NCI-H1694 (cell line): Measurements from ENCODE around the gene SESN1.

ENCODE experiments used
- DNase-seq: peaks from one replicate; lab custom pipeline; 2025; lab: John Stamatoyannopoulos, UW

SESN1 gene

GRCh38 chr6:109029313-109029712, 65.3 kb downstream of the SESN1 start:
- no peak for DNase-seq

GRCh38 chr6:109028439-109028838, 66.2 kb downstream of the SESN1 start:
- no peak for DNase-seq

- DNase-seq = no peak
These were observed 66.7 kb downstream of the SESN1 start for GRCh38 chr6:109027964-109028363.

GRCh38 chr6:109025639-109026038, 69.0 kb downstream of the SESN1 start:
- no peak for DNase-seq

- DNase-seq = no peak
These were observed 69.9 kb downstream of the SESN1 start for GRCh38 chr6:109024784-109025183.

- DNase-seq = no peak
These were observed 70.3 kb downstream of the SESN1 start for GRCh38 chr6:109024368-109024767.

- no peak for DNase-seq
These were observed 71.2 kb downstream of the SESN1 start for GRCh38 chr6:109023356-109023925.

GRCh38 chr6:109021870-109022269, 72.8 kb downstream of the SESN1 start:
- DNase-seq = no peak

GRCh38 chr6:109019911-109020310, 74.7 kb downstream of the SESN1 start:
- DNase-seq = no peak

- no peak for DNase-seq
These were observed 79.5 kb downstream of the SESN1 start for GRCh38 chr6:109015176-109015575.

GRCh38 chr6:109014606-109015005, 80.0 kb downstream of the SESN1 start:
- no peak for DNase-seq

- no peak for DNase-seq
These were observed 80.9 kb downstream of the SESN1 start for GRCh38 chr6:109013656-109014305.

GRCh38 chr6:109010705-109011102, 83.9 kb downstream of the SESN1 start:
- no peak for DNase-seq

- no peak for DNase-seq
These were observed 84.5 kb downstream of the SESN1 start for GRCh38 chr6:109009962-109010704.

- peak; percentile 17 for DNase-seq
These were observed 85.2 kb downstream of the SESN1 start for GRCh38 chr6:109009236-109009961.

GRCh38 chr6:109008537-109009235, 86.0 kb downstream of the SESN1 start:
- DNase-seq = no peak

- no peak for DNase-seq
These were observed 86.6 kb downstream of the SESN1 start for GRCh38 chr6:109008054-109008453.

GRCh38 chr6:109007521-109007920, 87.1 kb downstream of the SESN1 start:
- DNase-seq = no peak

GRCh38 chr6:109006818-109007217, 87.8 kb downstream of the SESN1 start:
- DNase-seq = no peak

GRCh38 chr6:109002882-109003281, 91.8 kb downstream of the SESN1 start:
- DNase-seq = no peak

- no peak for DNase-seq
These were observed 92.5 kb downstream of the SESN1 start for GRCh38 chr6:109002051-109002697.
